H1 (cell line): ENCODE measurements around the gene PRICKLE2. TPM values are rescaled to one million over a fixed set of nuclear protein-coding genes. Genes with fewer than 3 reads are reported as not detected.

Experiments used
- CTCF ChIA-PET: fragments of 300-600 bp; sonication (Branson Sonifier 250); formaldehyde crosslinking; loops from one replicate; lab custom pipeline; 2021; ENCODE audit not compliant: partially characterized antibody; lab: Charles Lee
- POLR2A ChIA-PET: fragments of 300-600 bp; sonication (Branson Sonifier 250); formaldehyde crosslinking; loops from one replicate; lab custom pipeline; 2021; ENCODE audit warnings: inconsistent platforms; ENCODE audit not compliant: partially characterized antibody; lab: Charles Lee
- DNase-seq, 2 experiments: peaks; one replicate each; pipeline versions ENCODE4 v3.0.0 to v3.0.0-alpha.2; 2010 to 2022; ENCODE audit warnings: low spot score in 2 of 2, low read depth in 1 of 2, mixed read lengths in 1 of 2
- FAIRE-seq: peaks from 2 replicates; lab custom pipeline; 2011; peaks lifted over from hg19 to GRCh38; lab: Jason Lieb, UNC
- H2AFZ ChIP-seq: 2 replicates; pipeline ENCODE4 v1.8.1; 2012; ENCODE audit warnings: low read length, inconsistent platforms
- H2AK5ac ChIP-seq: 2 replicates; pipeline ENCODE4 v1.6.1; 2013; ENCODE audit warnings: low read depth, low read length
- H2BK120ac ChIP-seq: replicated peaks from 2 replicates; pipeline ENCODE3; 2013; ENCODE audit warnings: low read depth, low read length, inconsistent platforms
- H2BK12ac ChIP-seq: 2 replicates; pipeline ENCODE4 v1.6.1; 2013; ENCODE audit warnings: low read depth, low read length
- H2BK15ac ChIP-seq: 2 replicates; pipeline ENCODE4 v1.6.1; 2013; ENCODE audit warnings: low read length
- H2BK20ac ChIP-seq: 2 replicates; pipeline ENCODE4 v1.6.1; 2013; ENCODE audit warnings: low read length
- H2BK5ac ChIP-seq: 2 replicates; pipeline ENCODE4 v1.6.1; 2013; ENCODE audit warnings: low read depth, low read length
- H3K14ac ChIP-seq: 2 replicates; pipeline ENCODE4 v1.6.1; 2013; ENCODE audit warnings: inconsistent platforms; ENCODE audit not compliant: insufficient read length
- H3K18ac ChIP-seq: 2 replicates; pipeline ENCODE4 v1.6.1; 2013; ENCODE audit warnings: low read length; ENCODE audit errors: extremely low read depth
- H3K23ac ChIP-seq: 2 replicates; pipeline ENCODE4 v1.6.1; 2013; ENCODE audit warnings: inconsistent platforms; ENCODE audit not compliant: insufficient read length
- H3K23me2 ChIP-seq: 2 replicates; pipeline ENCODE4 v1.6.1; 2013; ENCODE audit warnings: low read depth, low read length
- H3K27ac ChIP-seq: 2 replicates; pipeline ENCODE4 v1.6.1; 2011; ENCODE audit warnings: low read depth, low read length, inconsistent platforms
- H3K27me3 ChIP-seq, 4 experiments: replicated peaks in 1 of 4; 1 replicate in 1 of 4; 2 replicates in 3 of 4; pipeline versions ENCODE4 v1.6.1 to v1.8.1; 2011 to 2013; ENCODE audit warnings: low read length in 3 of 4, mild to moderate bottlenecking in 3 of 4, inconsistent platforms in 2 of 4, mixed read lengths in 2 of 4, moderate library complexity in 1 of 4; ENCODE audit not compliant: control insufficient read depth in 3 of 4, insufficient read depth in 3 of 4; ENCODE audit errors: extremely low read depth in 1 of 4
- H3K36me3 ChIP-seq, 4 experiments: 2 replicates each; pipeline versions ENCODE4 v1.6.1 to v1.8.1; 2011 to 2013; ENCODE audit warnings: mild to moderate bottlenecking in 4 of 4, low read length in 3 of 4, moderate library complexity in 2 of 4, control low read depth in 1 of 4, inconsistent platforms in 1 of 4; ENCODE audit not compliant: insufficient read depth in 4 of 4, control insufficient read depth in 2 of 4
- H3K4ac ChIP-seq: replicated peaks from 2 replicates; pipeline ENCODE3; 2013; ENCODE audit warnings: low read length, low read depth, mixed read lengths, inconsistent platforms; ENCODE audit not compliant: insufficient read length
- H3K4me1 ChIP-seq, 4 experiments: replicated peaks in 1 of 4; 1 replicate in 1 of 4; 2 replicates in 3 of 4; pipeline versions ENCODE4 v1.6.1 to v1.8.1; 2011 to 2013; ENCODE audit warnings: low read length in 3 of 4, inconsistent platforms in 2 of 4, mixed read lengths in 1 of 4; ENCODE audit not compliant: insufficient read depth in 4 of 4, control insufficient read depth in 3 of 4
- H3K4me2 ChIP-seq, 2 experiments: 2 replicates each; pipeline versions ENCODE4 v1.6.1 to v1.8.1; 2011 to 2013; ENCODE audit warnings: low read depth in 2 of 2, low read length in 2 of 2, control low read depth in 1 of 2, inconsistent platforms in 1 of 2, mild to moderate bottlenecking in 1 of 2; ENCODE audit not compliant: insufficient read depth in 1 of 2
- H3K4me3 ChIP-seq, 4 experiments: fragments of 200-600, 300-600 bp in 1 of 4; sonication (generic), shearing (Covaris generic), sonication (Bioruptor Twin) in 1 of 4; 2 replicates each; pipeline versions ENCODE4 v1.5.1 to v1.8.1; 2011 to 2016; ENCODE audit warnings: low read length in 4 of 4, low read depth in 3 of 4, control low read depth in 2 of 4, inconsistent platforms in 2 of 4, mild to moderate bottlenecking in 2 of 4, mixed read lengths in 1 of 4, moderate library complexity in 1 of 4; ENCODE audit not compliant: insufficient read depth in 2 of 4; ENCODE audit errors: extremely low read depth in 1 of 4
- H3K56ac ChIP-seq: replicated peaks from 2 replicates; pipeline ENCODE3; 2013; ENCODE audit warnings: low read depth, mild to moderate bottlenecking, mixed read lengths, low read length, inconsistent platforms; ENCODE audit not compliant: insufficient read length
- H3K79me1 ChIP-seq: 2 replicates; pipeline ENCODE4 v1.6.1; 2013; ENCODE audit warnings: low read depth, low read length, control low read depth
- H3K79me2 ChIP-seq, 2 experiments: 2 replicates each; pipeline versions ENCODE4 v1.6.1 to v1.8.1; 2012 to 2013; ENCODE audit warnings: low read length in 2 of 2, mild to moderate bottlenecking in 2 of 2, inconsistent platforms in 1 of 2; ENCODE audit not compliant: insufficient read depth in 2 of 2, control insufficient read depth in 1 of 2
- H3K9ac ChIP-seq, 4 experiments: replicated peaks in 1 of 4; 1 replicate in 1 of 4; 2 replicates in 3 of 4; pipeline versions ENCODE4 v1.6.1 to v1.8.1; 2011 to 2013; ENCODE audit warnings: low read depth in 3 of 4, low read length in 3 of 4, control low read depth in 2 of 4, mild to moderate bottlenecking in 2 of 4, moderate library complexity in 2 of 4, inconsistent platforms in 1 of 4; ENCODE audit errors: extremely low read depth in 1 of 4
- H3K9me3 ChIP-seq, 2 experiments: 2 replicates each; pipeline versions ENCODE4 v1.6.1 to v1.8.1; 2012 to 2013; ENCODE audit warnings: mild to moderate bottlenecking in 2 of 2, moderate library complexity in 2 of 2, control low read depth in 1 of 2, inconsistent platforms in 1 of 2, low read depth in 1 of 2, low read length in 1 of 2, mixed read lengths in 1 of 2; ENCODE audit not compliant: insufficient read depth in 2 of 2
- H4K20me1 ChIP-seq, 2 experiments: replicated peaks in 1 of 2; 2 replicates each; pipeline versions ENCODE3 to v1.8.1; 2011 to 2013; ENCODE audit warnings: inconsistent platforms in 2 of 2, low read length in 2 of 2, mild to moderate bottlenecking in 1 of 2; ENCODE audit not compliant: insufficient read depth in 2 of 2, control insufficient read depth in 1 of 2
- H4K5ac ChIP-seq: 2 replicates; pipeline ENCODE4 v1.6.1; 2013; ENCODE audit warnings: low read length, low read depth, mixed read lengths, inconsistent platforms; ENCODE audit not compliant: insufficient read length
- H4K8ac ChIP-seq: 2 replicates; pipeline ENCODE4 v1.8.0; 2013; ENCODE audit warnings: mild to moderate bottlenecking, moderate library complexity, low read length, inconsistent platforms; ENCODE audit not compliant: insufficient read depth; ENCODE audit errors: extremely low read depth
- H4K91ac ChIP-seq: replicated peaks from 2 replicates; pipeline ENCODE3; 2013; ENCODE audit warnings: low read length, mixed read lengths, inconsistent platforms; ENCODE audit not compliant: insufficient read length
- CBX5 ChIP-seq: fragments of 300-800, 300-1000 bp; sonication (generic); IDR thresholded peaks from 2 replicates; pipeline ENCODE4 v1.7.1; 2016; ENCODE audit warnings: antibody characterized with exemption, low read length, low read depth
- GTF2F1 ChIP-seq: IDR thresholded peaks from 2 replicates; pipeline ENCODE4 v1.6.1; 2012; ENCODE audit warnings: low read depth, low read length, improper control_type of control experiment, borderline replicate concordance
- POLR2A ChIP-seq, 2 experiments: IDR thresholded peaks; 1 replicate in 1 of 2; 2 replicates in 1 of 2; pipeline ENCODE4 v1.6.1; 2011; ENCODE audit warnings: low read depth in 2 of 2, low read length in 2 of 2, mild to moderate bottlenecking in 2 of 2; ENCODE audit errors: control extremely low read depth in 1 of 2
- RFX5 ChIP-seq: IDR thresholded peaks from 2 replicates; pipeline ENCODE4 v1.6.1; 2011; ENCODE audit warnings: low read depth, low read length, improper control_type of control experiment, borderline replicate concordance
- WGBS, 2 experiments: shearing (Covaris generic) in 1 of 2; methylation state at CpG; one replicate each; pipeline versions ENCODE4 v1.1.6 to v1.1.7; 2013 to 2015; ENCODE audit warnings: low lambda C conversion rate in 2 of 2, mixed read lengths in 2 of 2, inconsistent platforms in 1 of 2, low coverage in 1 of 2, missing lambda C conversion rate in 1 of 2; ENCODE audit not compliant: insufficient replicate concordance in 2 of 2, insufficient coverage in 1 of 2, insufficient read length in 1 of 2; ENCODE audit errors: extremely low coverage in 1 of 2, missing lambda C conversion rate in 1 of 2; 5-methylcytosine and 5-hydroxymethylcytosine counted together
- polyA plus RNA-seq, 7 experiments: library from polyadenylated mRNA; depleted of rRNA in 3 of 7; stranded (reverse) in 5 of 7; unstranded in 2 of 7; fragments of >200 nt in 5 of 7; fragments of 200-250 nt in 2 of 7; gene quantifications; 1 replicate in 5 of 7; 2 replicates in 1 of 7; 4 replicates in 1 of 7; pipeline versions ENCODE4 v1.2.1 to v1.2.3, GENCODE V29; 2011 to 2013; ENCODE audit warnings: missing spikeins in 2 of 7, mixed read lengths in 2 of 7
- total RNA-seq: library from RNA; stranded (reverse); fragmentation: NEBNext Ultra II Directional; extraction: Animal tissue kit (Norgen Biotek cat#: 25700); gene quantifications from 2 replicates; pipeline ENCODE4 v1.2.1, GENCODE V29; 2021

PRICKLE2 gene
- total and polyA plus RNA-seq, 2 of the 8 experiments (the other 6 are each of a cell fraction or from before 2014, with no cell fraction given): 2.9 to 8.0 TPM

DNA sequence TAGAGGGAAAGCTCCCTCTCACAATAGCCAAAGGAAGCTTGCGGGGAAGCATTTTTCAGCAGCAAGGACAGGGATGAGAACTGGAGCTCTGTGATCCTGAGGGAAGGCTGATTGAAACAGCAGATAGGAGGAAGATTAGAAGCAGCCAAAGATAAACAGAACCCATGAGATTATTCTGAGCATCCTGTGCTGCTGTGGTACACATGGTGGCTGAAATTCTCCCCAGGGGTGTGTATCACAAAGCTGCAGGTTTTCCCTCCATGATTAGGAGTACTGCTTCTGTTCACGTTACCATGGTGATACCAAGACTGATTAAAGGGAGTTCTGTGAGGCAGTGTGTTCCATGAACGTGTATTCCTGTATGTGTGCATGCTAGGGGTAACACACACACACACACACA, 171.7 kb downstream of the PRICKLE2 start:
- no peak overlapping the region for H3K23ac ChIP-seq
- H2BK15ac ChIP-seq: no peak overlapping the region
- no peak overlapping the region for H2BK120ac ChIP-seq
- H2BK5ac ChIP-seq: no peak overlapping the region
- no peak for FAIRE-seq
- H2BK12ac ChIP-seq: no peak overlapping the region
- no peaks in the 10 kb centered on the region for H3K36me3 ChIP-seq
- no peak overlapping the region for H3K56ac ChIP-seq
- no peak overlapping the region for H3K27ac ChIP-seq
- H3K4me2 ChIP-seq: no peak overlapping the region; a peak in 1 of 4 replicates
- no peak overlapping the region for H3K18ac ChIP-seq
- no peaks in the 10 kb centered on the region for H4K20me1 ChIP-seq
- H2BK20ac ChIP-seq: no peak overlapping the region
- H3K4me1 ChIP-seq: peaks cover 3 to 17% (median 12%) of the 10 kb centered on the region in 4 experiments; a peak in 6 of 7 replicates
- DNase-seq: no peak
- TF ChIP-seq RFX5: no peak
- no peak for TF ChIP-seq GTF2F1
- TF ChIP-seq POLR2A (IDR thresholded peaks at IDR 0.05; ENCODE audit: control extremely low read depth in 1 of 2, low read depth in 2 of 2, low read length in 2 of 2): no peak
- TF ChIP-seq CBX5: no peak
- H4K8ac ChIP-seq: no peak overlapping the region
- H3K4me3 ChIP-seq: no peak overlapping the region
- no peaks in the 10 kb centered on the region for H3K27me3 ChIP-seq
- H3K14ac ChIP-seq: no peak overlapping the region
- H3K4ac ChIP-seq: no peak overlapping the region
- ChIA-PET CTCF (interaction anchor here (1.6 to 3.4 kb wide), 3 partner anchors 23 to 410 kb away, joined by 4 to 17 read pairs (median 6); no protein-coding TSS in a partner anchor), POLR2A (no interaction called here)
- H3K9me3 ChIP-seq: no peaks in the 10 kb centered on the region
- no peaks in the 10 kb centered on the region for H3K79me2 ChIP-seq
- H3K23me2 ChIP-seq: no peaks in the 10 kb centered on the region; the same call in 1 of the 2 replicates
- no peak overlapping the region for H2AFZ ChIP-seq
- no peaks in the 10 kb centered on the region for H3K79me1 ChIP-seq
- no peak overlapping the region for H4K91ac ChIP-seq
- 82% methylated on average over 3 of the region's 3 CpGs; no CpG with 5 or more reads in 1 of the 2 experiments for WGBS, 2 experiments
- H4K5ac ChIP-seq: no peak overlapping the region
- no peak overlapping the region for H3K9ac ChIP-seq
- no peak overlapping the region for H2AK5ac ChIP-seq
